CD14-positive monocyte (primary cell): ENCODE data around the gene UNC93B1. TPM values are rescaled to one million over a fixed set of nuclear protein-coding genes. Genes with fewer than 3 reads are reported as not detected.

Source experiments
- DNase-seq, 3 donors: peaks; one replicate each; pipeline ENCODE4 v3.0.0-alpha.2; 2011 to 2022
- H2AFZ ChIP-seq: 2 replicates; pipeline ENCODE4 v1.6.0; 2012; ENCODE audit warnings: mild to moderate bottlenecking, low read depth, low read length, inconsistent platforms; ENCODE audit not compliant: insufficient read depth, poor library complexity, severe bottlenecking
- H3K27ac ChIP-seq, 2 donors: 1 replicate in 1 of 2; 2 replicates in 1 of 2; pipeline ENCODE4 v1.5.1; 2012 to 2013; ENCODE audit warnings: low read length in 2 of 2, control low read depth in 1 of 2, inconsistent platforms in 1 of 2, low read depth in 1 of 2, mild to moderate bottlenecking in 1 of 2
- H3K27me3 ChIP-seq, 2 donors: one replicate each; pipeline versions ENCODE4 v1.6.0 to v1.6.1; 2011 to 2013; ENCODE audit warnings: low read length in 2 of 2; ENCODE audit not compliant: control insufficient read depth in 2 of 2, insufficient read depth in 2 of 2
- H3K36me3 ChIP-seq, 2 donors: replicated peaks in 1 of 2; 1 replicate in 1 of 2; 2 replicates in 1 of 2; pipeline versions ENCODE4 v1.5.1 to v1.6.1; 2012 to 2013; ENCODE audit warnings: low read length in 2 of 2, control low read depth in 1 of 2, inconsistent platforms in 1 of 2, mild to moderate bottlenecking in 1 of 2; ENCODE audit not compliant: insufficient read depth in 2 of 2, control insufficient read depth in 1 of 2
- H3K4me1 ChIP-seq, 2 donors: 1 replicate in 1 of 2; 2 replicates in 1 of 2; pipeline versions ENCODE4 v1.5.1 to v1.6.1; 2012 to 2013; ENCODE audit warnings: low read length in 2 of 2, control low read depth in 1 of 2, inconsistent platforms in 1 of 2, mild to moderate bottlenecking in 1 of 2, moderate library complexity in 1 of 2; ENCODE audit not compliant: insufficient read depth in 2 of 2, control insufficient read depth in 1 of 2
- H3K4me2 ChIP-seq: replicated peaks from 2 replicates; pipeline ENCODE3; 2012; ENCODE audit warnings: low read length, moderate library complexity, mild to moderate bottlenecking; ENCODE audit not compliant: poor library complexity, severe bottlenecking; ENCODE audit errors: extremely low read depth
- H3K4me3 ChIP-seq, 3 experiments: fragments of 200-600 bp in 1 of 3; sonication (generic) in 1 of 3; replicated peaks in 1 of 3; 1 replicate in 2 of 3; 2 replicates in 1 of 3; pipeline ENCODE4 v1.5.1; 2011 to 2013; ENCODE audit warnings: low read length in 3 of 3, mild to moderate bottlenecking in 3 of 3, control low read depth in 2 of 3, low read depth in 2 of 3, inconsistent platforms in 1 of 3, moderate library complexity in 1 of 3
- H3K79me2 ChIP-seq: 2 replicates; pipeline ENCODE4 v1.6.0; 2012; ENCODE audit warnings: mild to moderate bottlenecking, control low read depth, inconsistent platforms, low read length, moderate library complexity; ENCODE audit not compliant: insufficient read depth
- H3K9ac ChIP-seq: 2 replicates; pipeline ENCODE4 v1.6.0; 2017; ENCODE audit warnings: low read length, mild to moderate bottlenecking; ENCODE audit not compliant: insufficient read depth, poor library complexity, severe bottlenecking
- H3K9me3 ChIP-seq, 2 donors: replicated peaks in 1 of 2; 1 replicate in 1 of 2; 2 replicates in 1 of 2; pipeline versions ENCODE4 v1.5.1 to v1.6.1; 2012 to 2013; ENCODE audit warnings: low read length in 2 of 2, control low read depth in 1 of 2; ENCODE audit not compliant: control insufficient read depth in 1 of 2, insufficient read depth in 1 of 2
- H4K20me1 ChIP-seq: 2 replicates; pipeline ENCODE4 v1.6.0; 2012; ENCODE audit warnings: mild to moderate bottlenecking, low read length, control low read depth, moderate library complexity; ENCODE audit not compliant: insufficient read depth
- H3K27ac Mint-ChIP-seq, 7 donors: one replicate each; pipeline ENCODE4 v1.8.0; 2020; ENCODE audit warnings: mild to moderate bottlenecking in 7 of 7, mixed read lengths in 7 of 7, moderate library complexity in 6 of 7, inconsistent platforms in 2 of 7
- H3K27me3 Mint-ChIP-seq, 3 donors: one replicate each; pipeline ENCODE4 v1.8.0; 2021 to 2022; ENCODE audit warnings: low read depth in 3 of 3, mild to moderate bottlenecking in 3 of 3, mixed read lengths in 3 of 3, moderate library complexity in 3 of 3, inconsistent platforms in 1 of 3
- H3K36me3 Mint-ChIP-seq, 2 donors: one replicate each; pipeline ENCODE4 v1.8.0; 2020; ENCODE audit warnings: mixed read lengths in 2 of 2, inconsistent platforms in 1 of 2, mild to moderate bottlenecking in 1 of 2
- H3K4me1 Mint-ChIP-seq: one replicate; pipeline ENCODE4 v1.8.0; 2020; ENCODE audit warnings: mild to moderate bottlenecking, mixed read lengths
- H3K4me3 Mint-ChIP-seq, 2 donors: one replicate each; pipeline ENCODE4 v1.8.0; 2020; ENCODE audit warnings: mild to moderate bottlenecking in 2 of 2, mixed read lengths in 2 of 2, moderate library complexity in 1 of 2
- H3K9me3 Mint-ChIP-seq, 7 donors: one replicate each; pipeline ENCODE4 v1.8.0; 2020 to 2022; ENCODE audit warnings: mixed read lengths in 7 of 7, mild to moderate bottlenecking in 6 of 7, moderate library complexity in 6 of 7, inconsistent platforms in 2 of 7
- WGBS: methylation state at CpG from one replicate; pipeline ENCODE4 v1.1.5; 2013; ENCODE audit warnings: missing lambda C conversion rate; ENCODE audit not compliant: insufficient coverage; 5-methylcytosine and 5-hydroxymethylcytosine counted together
- intact Hi-C, 2 donors: fragments of 100-400 bp; cut with micrococcal nuclease; formaldehyde crosslinking; loops; one replicate each; pipeline versions ENCODE4 v1.15.0 to v1.15.1; 2023
- polyA plus RNA-seq, 3 donors: library from polyadenylated mRNA; depleted of rRNA in 1 of 3; unstranded in 2 of 3; stranded (reverse) in 1 of 3; fragments of 300-500 nt in 2 of 3; fragments of >200 nt in 1 of 3; fragmentation: Illumina TruSeq in 2 of 3; gene quantifications; 1 replicate in 2 of 3; 2 replicates in 1 of 3; pipeline ENCODE4 v1.2.3, GENCODE V29; 2012 to 2021
- TF ChIP-seq, protein P1 (sequence below): fragments of 200-600 bp; IDR thresholded peaks from one replicate; pipeline ENCODE4 v1.8.0; 2022; ENCODE audit warnings: antibody characterized with exemption, mild to moderate bottlenecking

UNC93B1 gene
- polyA plus RNA-seq, 3 donors, result 185 to 301 (median 220) TPM

DNA sequence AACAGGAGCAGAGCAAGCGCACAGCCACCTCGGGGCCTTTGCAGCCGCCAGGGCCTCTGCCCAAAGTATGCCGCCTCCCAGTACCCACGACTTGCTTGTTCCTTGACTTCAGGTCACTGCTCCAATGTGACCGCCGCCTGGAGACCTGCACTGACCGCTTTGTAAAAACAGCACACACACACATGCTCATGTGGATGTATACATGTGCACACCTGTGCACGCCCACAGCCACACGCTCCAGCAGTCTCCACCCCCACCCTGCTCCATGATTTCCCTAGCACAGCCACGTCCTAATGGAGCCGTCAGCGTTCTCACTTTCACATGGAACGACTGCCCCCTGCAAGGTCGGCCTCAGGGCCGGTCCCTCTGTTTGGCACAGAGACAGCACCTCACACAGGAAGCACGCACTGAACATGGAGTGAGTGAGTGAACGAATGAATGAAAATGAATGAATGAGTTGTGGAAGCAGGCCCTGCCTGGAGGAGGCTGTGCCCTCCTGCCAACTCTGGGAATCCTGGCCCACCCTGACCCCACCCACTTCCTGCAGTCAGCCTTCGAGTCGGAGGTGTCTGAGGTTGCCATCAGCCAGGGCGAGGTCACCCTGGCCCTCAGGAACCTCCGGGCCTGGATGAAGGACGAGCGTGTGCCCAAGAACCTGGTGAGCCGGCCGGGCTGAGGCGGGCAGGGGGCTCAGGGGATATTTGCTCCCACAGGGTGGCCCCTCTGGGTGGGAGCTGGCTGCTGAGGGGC is 14.3 kb upstream of the UNC93B1 start:
- H3K4me2 ChIP-seq, result no peak overlapping the region
- peaks cover 25% of the 10 kb centered on the region for H3K4me1 Mint-ChIP-seq
- no peak overlapping the region for H3K4me3 Mint-ChIP-seq
- H3K27me3 Mint-ChIP-seq, result peaks cover 0 to 3% (median 2%) of the 10 kb centered on the region in 3 donors
- no peak overlapping the region for H2AFZ ChIP-seq
- H3K36me3 ChIP-seq, result peaks cover 55 to 82% of the 10 kb centered on the region in 2 donors
- intact Hi-C loops, result no loop called here
- TF ChIP-seq, protein P1, sequence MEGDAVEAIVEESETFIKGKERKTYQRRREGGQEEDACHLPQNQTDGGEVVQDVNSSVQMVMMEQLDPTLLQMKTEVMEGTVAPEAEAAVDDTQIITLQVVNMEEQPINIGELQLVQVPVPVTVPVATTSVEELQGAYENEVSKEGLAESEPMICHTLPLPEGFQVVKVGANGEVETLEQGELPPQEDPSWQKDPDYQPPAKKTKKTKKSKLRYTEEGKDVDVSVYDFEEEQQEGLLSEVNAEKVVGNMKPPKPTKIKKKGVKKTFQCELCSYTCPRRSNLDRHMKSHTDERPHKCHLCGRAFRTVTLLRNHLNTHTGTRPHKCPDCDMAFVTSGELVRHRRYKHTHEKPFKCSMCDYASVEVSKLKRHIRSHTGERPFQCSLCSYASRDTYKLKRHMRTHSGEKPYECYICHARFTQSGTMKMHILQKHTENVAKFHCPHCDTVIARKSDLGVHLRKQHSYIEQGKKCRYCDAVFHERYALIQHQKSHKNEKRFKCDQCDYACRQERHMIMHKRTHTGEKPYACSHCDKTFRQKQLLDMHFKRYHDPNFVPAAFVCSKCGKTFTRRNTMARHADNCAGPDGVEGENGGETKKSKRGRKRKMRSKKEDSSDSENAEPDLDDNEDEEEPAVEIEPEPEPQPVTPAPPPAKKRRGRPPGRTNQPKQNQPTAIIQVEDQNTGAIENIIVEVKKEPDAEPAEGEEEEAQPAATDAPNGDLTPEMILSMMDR, result no peak
- peak overlapping the region in 2 of 7 donors; percentile 67 to 76 for H3K27ac Mint-ChIP-seq
- H3K4me1 ChIP-seq, result peaks cover 19 to 21% of the 10 kb centered on the region in 2 donors
- no peaks in the 10 kb centered on the region for H3K27me3 ChIP-seq
- H3K9me3 ChIP-seq, result no peaks in the 10 kb centered on the region
- H3K36me3 Mint-ChIP-seq, result peaks cover 60 to 89% of the 10 kb centered on the region in 2 donors
- H3K4me3 ChIP-seq, result no peak overlapping the region
- no peaks in the 10 kb centered on the region for H3K9me3 Mint-ChIP-seq
- H4K20me1 ChIP-seq, result peaks cover 72% of the 10 kb centered on the region
- no peak for DNase-seq
- WGBS, result 87% methylated on average over 24 of the region's 27 CpGs
- H3K27ac ChIP-seq, result no peak overlapping the region
- H3K9ac ChIP-seq, result no peak overlapping the region
- H3K79me2 ChIP-seq, result peaks cover 25% of the 10 kb centered on the region

DNA sequence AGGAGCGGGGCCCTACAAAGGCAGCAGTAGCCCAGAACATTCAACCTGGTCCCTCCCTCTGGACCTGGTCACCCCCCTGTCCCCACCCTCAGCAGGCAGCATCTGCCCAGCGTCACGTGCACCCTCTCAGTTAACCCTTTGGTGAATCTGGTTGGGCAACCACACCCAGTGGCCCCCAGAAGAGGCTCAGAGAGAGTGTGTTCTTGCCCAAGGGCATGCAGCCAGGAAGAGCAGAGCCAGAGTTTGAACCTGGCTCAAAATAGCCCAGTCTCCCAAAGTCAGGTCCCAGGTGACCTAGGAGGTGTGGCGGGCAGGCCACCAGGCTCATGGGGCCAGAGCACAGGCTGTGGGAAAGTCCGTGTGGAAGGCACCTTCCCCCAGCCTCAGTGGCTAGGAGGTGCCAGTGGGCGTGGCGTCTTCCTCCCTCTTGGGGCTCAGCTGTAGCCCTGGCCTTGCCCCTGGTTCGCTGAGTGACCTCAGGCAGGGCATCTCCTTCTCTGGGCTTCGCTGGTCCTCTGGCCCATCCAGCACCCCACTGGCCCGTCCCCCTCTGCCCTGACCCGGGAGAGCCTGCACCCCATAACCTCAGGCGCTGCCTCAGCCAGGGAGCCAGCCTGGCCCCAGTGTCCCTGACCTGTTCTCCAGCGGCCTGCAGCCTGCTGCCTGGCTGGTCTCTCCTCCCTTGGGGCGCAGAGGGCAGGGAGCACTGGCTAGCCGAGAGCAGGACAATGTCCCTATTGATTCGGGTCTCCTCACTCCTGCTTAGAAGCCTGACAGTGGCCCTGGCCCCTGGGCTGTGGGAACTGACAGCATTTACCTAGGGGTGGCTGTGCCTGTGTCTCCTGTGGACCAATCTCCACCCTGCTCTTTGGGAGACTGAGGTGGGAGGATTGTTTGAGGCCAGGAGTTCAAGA is 13.3 kb upstream of the UNC93B1 start:
- Histone ChIP-seq H3K36me3 (peaks cover 47 to 74% of the 10 kb centered on the region in 2 donors), H3K27ac (peak overlapping the region in 1 of 2 donors; percentile 14), H3K9ac (peak overlapping the region; percentile 17), H3K9me3 (no peaks in the 10 kb centered on the region), H3K4me1 (peaks cover 29 to 31% of the 10 kb centered on the region in 2 donors), H3K4me3 (no peak overlapping the region), H2AFZ (no peak overlapping the region), H3K4me2 (no peak overlapping the region), H4K20me1 (peaks cover 76% of the 10 kb centered on the region), H3K27me3 (no peaks in the 10 kb centered on the region), H3K79me2 (peaks cover 35% of the 10 kb centered on the region)
- TF ChIP-seq, protein P1, result no peak
- H3K4me3 Mint-ChIP-seq, result no peak overlapping the region
- no peak for DNase-seq
- peaks cover 0 to 3% (median 2%) of the 10 kb centered on the region in 3 donors for H3K27me3 Mint-ChIP-seq
- peaks cover 54 to 80% of the 10 kb centered on the region in 2 donors for H3K36me3 Mint-ChIP-seq
- 84% methylated on average over 15 of the region's 16 CpGs for WGBS
- peak overlapping the region in 3 of 7 donors; percentile 20 to 50 (median 32) for H3K27ac Mint-ChIP-seq
- intact Hi-C loops, result no loop called here
- H3K4me1 Mint-ChIP-seq, result peaks cover 35% of the 10 kb centered on the region
- H3K9me3 Mint-ChIP-seq, result no peaks in the 10 kb centered on the region
